Pulmonary artery endothelial cell (primary cell): ENCODE data around the gene SUN2. TPM values are rescaled to one million over a fixed set of nuclear protein-coding genes. Genes with fewer than 3 reads are reported as not detected.

Experiments
- DNase-seq: peaks from one replicate; pipeline ENCODE4 v3.0.0-alpha.2; 2011; ENCODE audit warnings: low read depth, low spot score
- total RNA-seq: library from RNA; depleted of rRNA; stranded (reverse); fragments of >200 nt; gene quantifications from 2 replicates; pipeline ENCODE4 v1.2.3, GENCODE V29; 2014

Gene SUN2
- total RNA-seq, 1 donor from 2014 or later: 119 TPM

DNA sequence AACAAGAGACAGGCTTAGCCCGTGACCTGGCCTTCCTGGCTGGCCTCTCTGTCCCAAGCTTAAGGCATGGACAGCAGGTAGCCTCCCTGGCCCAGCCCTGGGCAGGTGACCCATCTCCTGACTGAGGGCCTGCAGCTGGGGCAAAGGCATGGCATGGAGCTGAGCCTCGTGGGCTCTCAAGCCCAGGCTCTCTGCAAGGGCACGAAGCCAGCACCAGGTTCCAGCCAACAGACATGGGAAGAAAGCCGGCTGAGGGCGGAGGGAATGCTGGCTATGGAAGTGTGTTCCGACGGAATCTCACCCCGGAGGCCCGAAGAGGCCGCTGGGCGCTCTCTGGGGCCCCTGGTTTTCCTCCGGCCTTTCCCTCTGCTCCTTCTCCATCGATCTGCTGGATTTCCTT, 25.2 kb upstream of the SUN2 start:
- no peak for DNase-seq

DNA sequence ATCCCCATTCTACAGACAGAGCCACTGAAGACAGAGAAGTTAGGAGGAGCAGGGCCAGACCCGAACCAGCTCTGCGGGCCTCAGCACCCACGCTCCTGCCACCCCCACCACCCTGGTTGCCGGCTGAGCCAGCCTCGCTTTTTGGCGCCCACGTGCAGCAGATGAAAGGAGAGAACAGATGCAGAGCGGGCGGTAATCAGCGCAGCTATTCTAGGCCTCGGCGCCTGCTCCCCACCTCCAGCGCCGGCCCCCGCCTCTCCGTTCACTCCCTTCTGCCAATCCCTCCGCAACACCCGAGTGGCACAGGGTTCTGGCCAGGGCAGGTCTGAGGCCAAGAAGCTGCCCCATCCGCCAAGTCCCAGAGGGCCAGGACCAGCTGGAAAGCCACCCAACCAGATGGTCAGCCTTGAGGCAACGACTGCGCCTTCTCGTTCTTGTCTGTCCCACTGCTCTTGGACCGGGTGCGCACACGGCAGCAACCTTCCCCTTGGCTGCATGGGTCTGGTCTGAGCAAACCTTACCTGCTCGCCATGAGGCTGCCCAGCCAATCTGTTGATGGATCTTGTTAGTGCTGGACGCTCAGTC, 21.4 kb upstream of the SUN2 start:
- no peak for DNase-seq

DNA sequence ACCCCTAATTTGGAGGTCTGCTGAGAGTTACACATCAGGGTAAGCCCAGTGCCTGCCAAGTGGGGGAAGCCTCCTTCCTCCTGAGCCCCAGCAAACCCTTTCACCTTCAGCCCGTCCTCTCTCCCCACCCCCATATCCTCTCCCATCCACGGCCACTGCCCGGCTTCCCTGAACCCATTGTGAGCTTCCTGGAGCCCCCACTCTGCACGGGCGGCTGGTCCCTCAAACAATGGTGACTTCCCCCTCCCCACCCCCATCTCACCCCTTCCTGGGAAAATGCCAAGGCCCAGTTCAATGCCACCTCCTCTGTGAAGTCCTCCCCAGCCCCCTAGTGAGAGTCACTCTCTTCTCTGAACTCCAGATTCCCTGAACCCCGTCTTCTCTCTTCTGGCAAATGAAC, 20.3 kb upstream of the SUN2 start:
- no peak for DNase-seq

- no peak for DNase-seq
Measured at GRCh38 chr22:38775656-38776055, 19.9 kb upstream of the SUN2 start.

DNA sequence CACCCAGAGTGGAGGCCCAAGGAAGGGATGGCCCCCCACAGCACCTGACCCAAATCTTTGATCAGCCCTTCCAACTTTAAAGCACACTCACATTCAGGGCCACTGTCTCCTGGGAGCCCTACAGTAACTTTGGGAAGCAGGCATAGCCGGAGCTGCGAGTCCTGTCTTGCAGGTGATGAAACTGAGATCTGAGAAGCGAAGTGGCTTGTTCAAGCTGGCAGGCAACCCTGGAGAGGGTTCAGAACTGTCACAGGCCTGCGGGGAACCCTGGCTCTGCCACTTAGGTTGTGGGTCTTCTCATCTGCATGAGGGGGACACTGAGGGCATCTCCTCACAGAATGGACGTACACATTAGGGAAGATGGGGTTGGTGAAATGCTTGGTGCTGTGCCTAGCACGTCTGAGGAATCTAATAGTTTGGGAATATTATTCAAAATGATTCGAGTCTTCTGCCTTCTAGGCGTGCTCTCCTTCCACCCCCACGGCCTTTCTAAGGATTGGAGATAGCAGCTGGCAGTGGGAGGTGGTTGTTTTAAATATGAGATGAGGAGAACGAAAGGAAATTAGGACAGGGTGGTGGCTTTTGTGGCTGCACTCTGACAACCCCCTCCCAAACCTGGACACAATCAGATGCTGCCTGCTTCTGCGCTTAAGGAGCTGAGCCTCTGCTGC, 18.8 kb upstream of the SUN2 start:
- no peak for DNase-seq

DNA sequence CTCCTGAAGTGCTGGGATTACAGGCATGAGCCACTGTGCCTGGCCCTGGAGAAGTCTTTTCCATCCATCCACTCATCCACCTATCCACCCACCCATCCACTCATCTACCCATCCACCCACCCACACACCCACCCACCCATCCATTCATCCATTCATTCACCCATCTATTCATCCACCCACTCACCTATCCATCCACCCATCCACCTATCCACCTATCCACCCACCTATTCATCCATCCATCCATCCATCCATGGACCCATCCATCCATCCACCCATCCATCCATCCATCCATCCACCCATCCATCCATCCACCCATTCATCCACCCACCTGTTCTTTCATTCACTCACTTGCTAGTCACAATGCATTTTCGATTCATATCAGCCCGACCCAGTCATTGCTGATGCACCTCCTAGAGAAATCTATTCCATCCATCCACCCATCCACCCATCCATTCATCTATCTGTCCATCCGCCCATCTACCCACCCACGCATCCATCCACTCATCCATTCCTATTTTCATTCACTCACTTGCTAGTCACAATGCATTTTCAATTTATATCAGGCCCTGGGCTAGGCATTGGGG, 17.7 kb upstream of the SUN2 start:
- DNase-seq: no peak

- DNase-seq: no peak
Measured at GRCh38 chr22:38772623-38772873, 16.8 kb upstream of the SUN2 start.

DNA sequence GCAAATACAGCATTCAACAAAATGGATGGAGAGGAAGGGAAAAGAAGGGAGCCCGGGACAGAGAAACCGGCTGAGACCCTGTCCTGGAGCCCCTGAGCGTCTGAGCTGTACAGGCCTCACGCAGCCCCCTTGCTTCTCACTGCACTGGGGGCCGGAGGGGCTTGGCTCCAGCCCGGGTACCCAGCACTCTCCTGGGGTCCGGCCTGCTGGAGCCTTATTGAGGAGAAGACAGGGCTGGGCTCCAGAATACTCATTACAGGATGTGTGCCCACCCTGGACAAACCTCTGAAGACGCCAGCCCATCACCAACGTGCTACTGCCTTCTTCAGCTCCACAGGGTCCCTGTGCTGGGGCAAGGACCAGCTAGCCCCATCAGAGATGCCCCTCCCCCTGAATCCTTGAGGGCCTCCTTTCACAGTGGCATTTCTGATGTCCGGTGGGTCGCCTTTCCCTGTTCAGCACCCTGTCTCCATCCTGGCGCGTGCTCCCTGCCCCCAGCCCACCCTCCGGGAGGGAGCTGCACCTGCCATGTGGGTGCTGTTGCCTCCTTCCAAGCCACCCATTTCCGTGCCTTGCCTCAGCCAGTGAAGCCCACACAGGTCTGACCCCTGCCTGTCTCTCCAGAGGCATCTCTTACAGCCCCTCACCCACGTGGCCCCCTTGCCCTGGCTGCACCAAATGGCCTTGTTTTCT, 14.6 kb upstream of the SUN2 start:
- DNase-seq: no peak

DNA sequence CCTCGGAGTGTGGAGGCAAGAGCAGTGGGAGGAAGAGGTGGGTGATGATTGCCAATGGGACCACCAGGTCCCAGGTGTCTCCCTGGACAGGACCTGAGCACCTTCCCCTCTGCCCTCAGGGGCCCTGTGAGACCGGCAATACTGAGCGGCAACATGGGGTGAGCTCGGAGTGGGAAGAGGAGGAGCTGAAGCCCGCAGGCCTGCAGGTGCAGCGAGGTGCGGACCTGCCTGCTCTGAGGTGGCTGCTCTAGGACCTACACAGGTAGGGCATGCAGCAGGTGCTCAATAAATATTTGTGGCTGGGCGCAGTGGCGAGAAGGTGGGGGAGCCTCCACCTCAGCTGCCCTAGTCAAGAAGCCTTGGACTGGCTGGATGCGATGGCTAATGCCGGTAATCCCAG, 12.2 kb upstream of the SUN2 start:
- no peak for DNase-seq

GRCh38 chr22:38767313-38767712, 11.5 kb upstream of the SUN2 start:
- DNase-seq: no peak

DNA sequence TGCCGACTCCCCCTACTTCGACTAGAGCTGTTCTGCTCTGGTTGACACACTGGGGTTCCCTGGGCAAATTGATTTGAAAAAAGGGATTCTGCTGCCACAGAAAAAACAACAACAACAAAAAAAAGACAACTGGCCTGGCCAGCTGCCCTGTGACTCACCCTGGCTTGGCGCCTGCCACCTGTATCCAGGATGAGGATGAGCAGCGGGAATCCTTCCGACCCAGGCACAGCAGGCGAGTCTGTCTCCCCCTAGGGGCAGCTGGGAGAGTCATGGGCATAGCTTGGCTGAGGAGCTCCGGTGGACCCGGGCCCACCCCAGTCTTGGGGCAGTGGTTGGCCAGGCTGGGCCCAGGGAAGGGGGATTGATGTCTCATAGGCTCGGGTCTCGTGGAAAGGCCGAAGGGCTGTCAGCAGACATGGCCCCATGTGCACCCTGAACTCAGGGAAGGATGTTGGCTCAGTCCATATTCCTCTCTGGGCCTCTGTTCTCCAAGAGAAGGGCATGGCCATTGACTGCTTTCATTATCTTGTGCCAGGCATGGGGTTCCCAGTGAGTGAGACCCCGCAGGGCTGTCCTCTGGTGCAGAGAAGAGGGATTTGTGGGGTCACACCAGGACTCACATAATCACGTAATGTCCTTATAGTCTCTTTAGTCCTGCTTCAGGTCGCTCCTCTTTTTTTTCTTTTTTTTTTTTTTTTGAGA, 10.4 kb upstream of the SUN2 start:
- no peak for DNase-seq

- DNase-seq: no peak
Measured at GRCh38 chr22:38762551-38762983, 6.8 kb upstream of the SUN2 start.

GRCh38 chr22:38761202-38762162, 5.7 kb upstream of the SUN2 start:
- DNase-seq: no peak

- DNase-seq: no peak
Measured at GRCh38 chr22:38760477-38761201, 4.8 kb upstream of the SUN2 start.

- no peak for DNase-seq
Measured at GRCh38 chr22:38759005-38759404, 3.2 kb upstream of the SUN2 start.

- DNase-seq: no peak
Measured at GRCh38 chr22:38758276-38758945, 2.6 kb upstream of the SUN2 start.

- no peak for DNase-seq
Measured at GRCh38 chr22:38757464-38757757, 1.6 kb upstream of the SUN2 start.

DNA sequence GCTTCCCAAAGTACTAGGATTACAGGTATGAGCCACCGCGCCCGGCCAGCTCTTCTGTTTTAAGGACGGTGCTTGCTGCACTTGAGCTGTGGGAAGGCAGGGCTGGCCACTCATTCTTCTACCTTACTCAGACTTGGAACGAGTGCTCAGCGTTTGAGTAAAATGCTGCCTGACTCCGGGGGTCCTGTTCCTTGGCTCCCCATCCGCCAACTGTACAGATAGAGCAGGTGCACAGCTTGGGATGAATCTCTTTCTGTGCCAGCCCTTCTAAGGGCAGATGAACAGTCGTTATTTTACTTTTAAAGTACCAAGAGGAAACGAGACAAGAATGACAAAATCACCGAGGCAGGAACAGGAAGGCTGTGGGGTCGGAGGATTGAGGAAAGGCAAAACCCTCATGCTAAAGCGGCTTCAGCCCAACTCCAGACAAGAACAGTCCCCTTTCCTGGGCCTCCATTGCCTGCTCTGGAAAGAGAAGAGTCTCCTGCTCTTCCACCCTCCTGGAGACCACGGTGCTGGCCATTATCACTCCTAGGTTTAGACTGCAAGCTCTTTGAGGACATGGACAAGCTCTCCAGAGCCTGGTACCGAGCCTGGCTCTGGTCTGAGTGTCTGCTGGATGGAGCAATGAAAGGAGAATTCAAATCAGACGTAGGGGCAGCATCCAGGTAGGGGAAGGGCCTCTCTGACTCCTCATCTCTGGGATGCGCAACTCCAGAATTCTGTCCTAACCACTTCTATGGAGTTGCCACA, 1.1 kb upstream of the SUN2 start:
- no peak for DNase-seq

DNA sequence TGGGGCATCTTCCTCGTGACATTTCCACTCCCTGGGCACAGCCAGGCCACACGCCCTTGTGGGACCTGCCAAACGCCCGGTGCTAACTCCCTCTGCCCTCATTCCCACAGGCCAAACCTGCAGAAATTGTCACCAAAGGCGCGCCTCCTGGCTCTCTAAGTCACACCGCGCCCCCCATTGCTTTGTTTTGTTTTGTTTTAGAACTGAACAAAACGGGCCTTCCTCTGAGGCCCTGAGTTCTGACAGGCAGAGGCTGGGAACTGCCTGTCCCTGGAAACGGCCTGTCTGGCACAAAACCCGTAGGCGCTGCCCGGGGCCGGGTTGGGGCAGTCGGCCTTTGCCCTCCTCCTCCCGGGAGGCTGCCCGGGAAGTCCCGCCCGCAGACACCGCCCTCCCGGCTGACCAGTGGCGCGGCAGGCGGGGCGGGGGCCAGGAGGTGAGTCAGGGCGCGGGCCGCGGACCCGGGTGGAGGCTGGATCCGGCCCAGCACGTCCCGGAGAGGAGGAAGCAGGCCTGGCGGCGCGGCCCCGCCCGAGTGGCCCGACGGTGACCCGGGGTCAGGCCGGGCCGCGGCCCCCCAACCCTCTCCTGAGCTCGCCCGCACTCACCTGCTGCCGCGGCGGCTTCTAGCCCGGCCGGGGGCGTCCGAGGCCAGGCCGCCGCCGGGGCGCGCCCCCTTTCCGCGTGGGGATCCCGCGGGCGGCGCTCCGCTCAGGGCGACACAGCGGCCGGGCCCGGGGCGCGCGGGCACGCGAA, 465 bp downstream of the SUN2 start:
- peak; percentile 27 for DNase-seq
